GM19193 (cell line): ENCODE data around the gene THYN1.

ENCODE experiments used
- POLR2A ChIP-seq: IDR thresholded peaks from 4 replicates; pipeline ENCODE4 v1.6.1; 2011; ENCODE audit not compliant: insufficient read depth, insufficient read length; ENCODE audit errors: extremely low read depth

THYN1 gene

DNA sequence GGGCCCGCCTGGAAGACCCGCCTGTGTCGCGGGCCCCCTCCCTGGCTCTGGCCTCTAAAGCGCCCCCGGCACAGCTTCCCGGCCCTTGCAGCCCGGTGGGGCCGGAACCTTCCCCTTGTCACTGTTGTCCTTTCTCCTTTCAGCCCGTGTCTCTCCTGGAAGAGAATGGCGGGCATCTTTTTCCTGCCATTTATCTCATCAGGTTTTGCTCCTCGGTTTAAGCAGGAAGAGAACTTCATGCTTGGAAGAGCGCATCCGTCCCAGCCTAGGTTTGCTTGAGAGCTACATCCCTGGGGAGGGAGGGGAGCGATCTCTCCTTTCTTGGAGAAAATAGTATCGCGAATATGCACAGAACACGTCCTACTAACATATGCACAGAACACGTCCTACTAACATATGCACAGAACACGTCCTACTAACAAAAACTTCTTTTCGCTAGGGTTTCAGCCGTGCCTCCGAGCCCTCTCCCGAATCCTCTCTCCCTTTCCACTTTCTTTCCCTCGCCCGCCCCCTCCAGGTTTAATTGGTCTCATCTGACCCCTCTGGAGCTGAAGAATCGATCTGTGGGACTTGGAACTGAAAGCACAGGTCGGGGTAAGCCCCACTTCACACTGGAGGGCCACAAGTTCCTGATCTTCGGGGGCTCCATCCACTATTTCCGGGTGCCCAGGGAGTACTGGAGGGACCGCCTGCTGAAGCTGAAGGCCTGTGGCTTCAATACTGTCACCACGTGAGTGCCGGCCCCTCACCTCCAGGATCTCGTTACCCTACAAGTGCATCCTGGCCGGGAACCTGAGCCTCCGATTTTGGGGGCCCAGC lies 24.2 kb upstream of the THYN1 start:
- TF ChIP-seq POLR2A, result no peak

DNA sequence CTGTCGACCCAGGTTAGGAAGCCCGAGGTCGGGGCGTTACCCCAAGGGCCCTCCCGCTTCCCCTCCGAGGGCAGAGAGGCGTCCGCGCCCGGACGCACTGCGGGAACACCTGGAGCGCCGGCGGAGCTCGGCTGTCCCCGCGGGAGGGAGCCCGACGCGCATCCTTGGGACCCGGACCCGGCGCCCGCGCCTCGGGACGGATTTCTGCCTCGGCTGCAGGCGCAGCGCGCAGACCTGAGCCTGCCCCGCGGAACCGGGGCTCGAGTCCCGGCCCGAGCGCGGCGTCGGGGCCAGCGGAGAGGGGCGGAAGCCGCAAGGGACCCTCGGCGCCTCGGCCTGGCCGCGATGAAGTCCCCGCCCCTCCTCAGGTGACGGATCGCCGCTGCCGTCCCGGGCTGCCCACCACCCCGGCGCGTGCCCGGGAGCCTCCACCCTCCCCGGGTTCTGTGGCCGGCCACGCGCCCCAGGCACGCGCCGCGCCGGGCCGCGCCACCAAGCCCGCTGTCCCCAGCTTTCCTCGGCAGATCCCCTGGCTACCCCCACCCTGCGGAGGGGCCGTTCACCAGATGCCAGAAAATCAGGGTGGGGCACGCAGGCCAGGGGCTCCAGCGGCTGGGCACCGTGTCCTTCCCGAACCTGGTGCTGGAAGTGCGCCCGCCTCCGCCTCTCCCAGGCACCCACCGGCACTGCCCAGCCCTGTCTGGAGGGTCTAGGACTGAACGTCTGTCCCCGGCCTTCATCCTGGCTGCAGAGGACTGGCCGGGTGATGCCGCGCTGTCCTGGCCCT lies 23.4 kb upstream of the THYN1 start:
- TF ChIP-seq POLR2A, result no peak

DNA sequence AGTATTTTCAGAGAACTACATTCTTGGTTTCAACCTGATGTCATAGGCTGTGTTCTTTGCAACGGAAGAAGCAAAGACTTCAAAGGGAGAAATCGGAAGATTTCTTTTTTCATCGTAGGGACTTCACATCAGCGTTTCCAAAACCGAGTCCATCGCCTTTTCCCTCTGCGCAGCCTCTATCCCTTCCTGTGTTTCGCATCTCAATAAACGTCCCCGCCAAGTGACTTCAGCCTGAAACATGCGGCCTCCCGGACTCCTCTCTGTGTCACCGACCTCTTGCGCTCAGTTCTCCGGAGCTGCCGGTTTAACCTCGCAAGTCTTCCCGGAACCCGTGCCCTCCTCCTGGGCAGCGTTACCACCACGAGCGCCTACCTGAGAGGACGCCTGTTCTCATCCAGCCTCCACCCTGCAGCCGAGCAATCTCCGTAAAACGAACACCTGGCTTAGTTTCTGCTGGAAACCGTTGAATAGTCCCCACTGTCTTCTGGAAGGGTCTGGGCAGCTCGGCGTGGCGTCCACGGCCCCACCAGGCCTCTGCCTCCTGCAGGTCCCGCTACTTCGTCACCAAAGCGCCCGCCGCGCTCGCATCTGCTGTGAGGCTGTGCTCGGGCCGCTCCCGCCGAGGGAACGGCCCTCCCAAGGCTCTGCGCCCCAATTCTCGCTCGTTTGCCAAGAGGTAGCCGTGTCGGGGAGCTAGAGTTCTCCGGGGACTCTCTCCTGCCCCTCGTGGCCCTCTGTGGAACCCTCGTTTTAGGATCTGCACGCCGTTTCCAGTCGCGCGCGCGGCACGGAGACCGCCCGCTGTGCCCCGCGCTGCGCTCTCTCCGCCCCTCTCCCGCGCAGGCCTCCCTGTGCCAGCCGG lies 22.6 kb upstream of the THYN1 start, which contains the start of gene GLB1L3:
TSS of gene GLB1L3 (plus strand) at position 846 of the 862 bp plus-strand sequence. CDS start 362 bp downstream, outside the sequence.
- no peak for TF ChIP-seq POLR2A

DNA sequence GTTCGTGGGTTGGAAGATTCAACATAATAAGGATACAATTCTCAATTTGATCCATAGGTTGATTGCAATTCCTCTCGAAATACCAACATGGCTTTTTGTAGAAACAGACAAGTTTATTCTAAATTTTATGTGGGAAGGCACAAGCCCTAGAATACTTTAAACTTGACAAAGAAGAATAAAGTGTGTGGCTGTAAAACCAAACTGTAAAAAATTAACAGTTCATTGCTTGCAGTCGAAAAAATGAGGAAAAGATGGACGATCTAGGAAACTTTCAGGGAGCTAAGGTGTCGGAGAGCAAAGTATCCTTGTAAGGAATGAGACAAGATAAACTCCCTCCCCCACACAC lies 22.0 kb upstream of the THYN1 start:
- TF ChIP-seq POLR2A, result no peak

DNA sequence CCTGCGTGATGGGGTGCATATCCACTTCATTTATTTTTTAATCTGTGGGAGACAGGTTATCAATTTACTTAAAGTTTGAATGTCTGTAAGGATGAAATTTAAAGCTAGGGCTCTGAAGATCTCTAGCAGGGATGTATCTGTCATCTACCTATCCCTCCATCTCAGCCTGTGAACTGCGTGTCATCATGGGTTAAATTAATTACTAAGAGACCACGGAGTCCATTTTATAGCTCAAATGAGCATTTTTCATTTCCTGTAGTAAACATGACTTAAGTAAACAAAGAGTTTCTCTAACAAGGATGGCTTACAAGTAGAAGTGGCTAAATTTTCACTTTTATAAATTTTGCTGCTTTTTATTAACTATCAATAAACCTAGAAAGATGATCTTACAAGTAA lies 20.2 kb upstream of the THYN1 start:
- no peak for TF ChIP-seq POLR2A

DNA sequence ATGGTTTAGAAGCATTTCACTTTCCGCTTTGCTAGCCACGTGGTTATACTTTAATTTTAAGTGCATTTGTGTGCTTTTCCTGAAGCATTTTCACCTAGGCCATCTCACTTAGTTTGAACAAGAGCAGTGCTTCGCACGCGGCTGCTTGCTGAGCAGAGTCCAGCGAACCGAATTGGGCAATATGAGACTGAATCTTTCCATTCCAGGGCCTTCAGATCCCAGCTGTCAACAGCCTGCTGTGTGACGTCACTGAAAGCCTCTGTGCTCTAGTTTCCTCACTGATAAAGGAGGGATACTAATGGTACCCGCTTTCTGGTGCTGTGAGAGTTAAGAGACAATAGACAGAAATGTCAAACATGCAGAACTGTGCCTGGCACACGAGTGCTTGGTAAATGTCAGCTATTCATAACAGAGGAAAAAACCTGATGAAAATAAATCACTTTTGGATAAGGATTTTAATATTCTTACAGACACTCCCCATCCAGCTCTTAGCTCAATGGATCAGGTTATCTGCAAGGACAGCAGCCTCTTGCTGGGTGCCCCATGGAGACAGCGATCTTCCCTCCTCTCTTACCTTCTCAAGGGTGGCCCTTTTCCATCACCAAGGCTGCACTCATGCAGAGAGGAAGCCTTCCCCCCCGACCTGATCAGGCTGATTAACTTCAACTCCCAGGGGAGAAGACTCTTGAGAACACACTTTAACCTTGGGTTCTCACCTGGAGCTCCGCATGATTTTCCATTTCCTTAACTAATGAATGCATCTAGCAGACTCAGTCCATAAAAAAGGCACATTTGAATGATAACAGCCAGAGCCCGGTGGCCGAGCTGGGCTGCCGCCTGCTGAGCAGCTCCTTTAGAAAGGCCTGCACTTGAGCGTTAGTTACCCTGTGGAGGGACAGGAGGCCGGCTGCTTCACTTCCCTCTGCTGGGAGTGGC lies 19.5 kb upstream of the THYN1 start:
- TF ChIP-seq POLR2A, result no peak

DNA sequence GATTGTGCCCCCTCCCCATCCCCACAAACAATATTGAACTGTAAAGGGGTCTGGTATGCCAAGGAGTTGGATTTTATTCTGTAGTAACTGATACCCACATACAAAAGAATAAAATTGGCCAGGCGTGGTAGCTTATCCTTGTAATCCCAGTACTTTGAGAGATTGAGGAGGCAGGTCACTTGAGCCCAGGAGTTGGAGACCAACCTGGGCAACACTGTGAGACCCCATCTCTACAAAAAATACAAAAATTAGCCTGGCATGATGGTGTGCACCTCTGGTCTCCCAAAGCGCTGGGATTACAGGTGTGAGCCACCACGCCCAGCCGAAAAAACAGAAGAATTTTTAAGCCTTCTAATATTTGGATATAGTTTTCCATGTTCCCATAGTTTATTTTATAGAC lies 18.8 kb upstream of the THYN1 start:
- TF ChIP-seq POLR2A, result no peak

DNA sequence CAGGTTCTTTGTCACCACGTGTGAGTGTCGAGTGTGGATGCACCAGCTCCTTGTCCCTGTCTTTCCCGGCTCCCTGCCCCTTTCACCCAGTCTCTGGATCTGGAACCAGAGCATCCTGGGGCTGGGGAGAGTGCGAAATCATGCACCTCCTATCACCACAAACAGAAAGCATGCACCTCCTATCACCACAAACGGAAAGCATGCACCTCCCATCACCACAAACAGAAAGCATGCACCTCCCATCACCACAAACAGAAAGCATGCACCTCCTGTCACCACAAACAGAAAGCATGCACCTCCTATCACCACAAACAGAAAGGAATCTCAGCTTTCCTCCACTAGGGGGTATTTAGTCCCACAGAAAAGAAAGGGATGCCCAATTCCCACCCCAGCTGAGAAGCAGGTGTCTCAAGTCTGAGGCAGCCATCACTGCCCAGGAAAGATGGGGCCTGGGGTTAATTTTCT lies 17.1 kb upstream of the THYN1 start:
- TF ChIP-seq POLR2A, result no peak

DNA sequence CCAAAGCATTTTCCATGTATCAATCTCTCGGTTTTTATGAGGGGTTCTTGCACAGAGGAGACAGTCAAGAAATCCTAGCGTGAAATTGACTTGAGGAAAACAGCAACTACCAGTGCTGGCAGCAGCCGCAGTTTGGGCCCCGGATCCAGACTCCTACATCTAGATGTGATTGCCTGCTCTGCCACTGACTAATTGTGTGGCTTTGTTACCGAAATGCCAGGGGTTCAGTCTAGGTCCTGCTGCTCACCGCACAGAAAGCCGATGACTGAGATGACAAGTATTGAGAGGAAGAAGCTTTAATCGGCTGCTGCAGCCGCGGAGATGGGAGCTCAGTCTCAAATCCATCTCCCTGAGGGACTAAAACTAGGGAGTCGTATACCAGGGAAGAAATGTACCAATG lies 14.8 kb upstream of the THYN1 start:
- no peak for TF ChIP-seq POLR2A

DNA sequence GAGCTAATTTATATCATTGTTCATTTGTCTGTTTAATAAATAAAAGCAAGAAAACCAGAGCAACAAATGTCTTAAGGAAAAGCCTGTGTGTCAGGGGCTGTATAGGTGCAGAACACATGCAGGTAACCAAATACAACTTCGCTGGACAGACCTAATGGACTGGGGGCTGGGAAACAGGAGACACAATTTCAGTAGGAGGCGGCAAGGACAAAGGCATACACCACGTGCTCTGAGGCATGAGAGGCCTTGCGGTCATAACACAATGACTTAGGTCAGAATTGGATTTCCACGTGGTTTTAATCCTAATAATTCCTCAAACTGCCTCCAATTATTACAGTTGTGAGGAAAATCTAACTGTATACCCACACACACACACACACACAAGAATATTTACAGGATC lies 14.3 kb upstream of the THYN1 start:
- TF ChIP-seq POLR2A, result no peak

DNA sequence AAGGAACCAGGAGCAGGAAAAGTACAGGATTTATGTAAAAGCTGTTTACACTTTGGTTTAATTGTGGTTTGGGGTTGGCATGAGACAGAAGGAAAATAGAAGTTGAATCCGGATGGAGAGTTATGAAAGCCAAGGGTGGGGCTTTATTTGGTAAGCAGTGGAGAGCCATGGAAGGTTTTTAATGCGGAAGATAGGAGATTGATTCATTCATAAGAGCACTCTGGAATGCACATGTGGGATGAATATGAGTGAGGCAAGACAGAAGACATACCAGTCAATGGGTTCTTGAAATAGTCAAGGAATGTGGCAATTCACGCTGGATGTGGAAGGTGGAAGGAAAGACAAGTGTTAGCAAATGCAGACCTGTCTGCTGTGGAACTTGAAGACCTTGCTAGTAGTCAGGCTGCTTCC lies 13.7 kb upstream of the THYN1 start:
- TF ChIP-seq POLR2A, result no peak

DNA sequence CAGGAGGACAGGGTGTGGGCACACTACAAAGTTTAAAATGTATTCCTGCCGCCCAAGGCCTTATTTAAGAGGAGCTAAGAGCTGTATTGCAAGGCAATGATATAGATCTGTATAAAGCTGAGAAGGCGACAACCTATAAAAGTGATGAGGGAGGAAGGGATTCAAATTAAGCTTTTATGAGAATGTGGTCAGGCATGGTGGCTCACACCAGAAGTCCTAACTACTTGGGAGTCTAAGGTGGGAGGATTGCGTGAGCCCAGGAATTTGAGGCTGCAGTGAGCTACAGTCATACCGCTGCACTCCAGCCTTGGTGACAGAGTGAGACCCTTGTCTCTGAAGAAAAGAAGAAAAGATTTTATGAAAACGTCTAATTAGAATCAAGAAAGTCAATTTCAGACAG lies 13.3 kb upstream of the THYN1 start:
- no peak for TF ChIP-seq POLR2A

DNA sequence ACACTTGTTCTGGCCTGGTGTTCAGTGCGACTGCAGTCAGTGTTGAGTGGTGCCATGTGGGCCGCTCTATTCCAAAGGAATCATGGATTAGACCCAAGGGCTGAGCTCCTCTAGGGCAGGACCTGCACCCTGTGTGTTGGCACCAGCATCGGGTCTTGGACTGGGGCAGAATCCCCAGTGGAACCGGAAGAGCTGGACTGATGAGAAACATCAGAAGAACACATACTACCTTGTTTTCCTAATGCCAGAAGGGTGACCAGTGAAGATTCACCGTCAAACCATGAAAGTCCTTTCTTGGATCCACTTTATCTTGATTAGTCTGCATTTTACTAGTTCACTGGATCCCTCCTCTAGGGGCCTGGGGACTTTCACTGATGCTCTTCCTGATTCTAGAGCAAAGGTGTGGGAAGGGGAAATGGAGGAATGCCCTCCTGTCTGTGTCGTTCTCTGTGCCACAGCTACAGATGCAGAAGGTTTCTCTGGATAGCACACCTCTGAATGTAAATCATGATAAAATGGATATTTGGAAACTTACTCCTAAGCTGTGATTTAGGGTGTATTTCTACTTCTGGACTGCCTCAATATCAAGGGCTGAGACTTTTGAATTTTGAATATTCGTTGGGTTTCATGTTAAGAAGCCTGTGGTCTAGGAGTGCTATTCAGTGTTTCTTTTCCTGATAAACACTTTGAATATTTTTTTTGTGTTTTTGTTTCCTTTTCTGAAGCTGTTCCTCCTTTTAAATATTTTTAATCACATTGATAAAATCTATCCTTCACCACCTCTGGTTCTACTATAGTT lies 12.0 kb upstream of the THYN1 start:
- TF ChIP-seq POLR2A, result no peak
